GF-D8 (cell line): ENCODE measurements around the gene BRPF3.

Experiments
- DNase-seq: peaks from one replicate; lab custom pipeline; 2025; lab: John Stamatoyannopoulos, UW

Gene BRPF3

DNA sequence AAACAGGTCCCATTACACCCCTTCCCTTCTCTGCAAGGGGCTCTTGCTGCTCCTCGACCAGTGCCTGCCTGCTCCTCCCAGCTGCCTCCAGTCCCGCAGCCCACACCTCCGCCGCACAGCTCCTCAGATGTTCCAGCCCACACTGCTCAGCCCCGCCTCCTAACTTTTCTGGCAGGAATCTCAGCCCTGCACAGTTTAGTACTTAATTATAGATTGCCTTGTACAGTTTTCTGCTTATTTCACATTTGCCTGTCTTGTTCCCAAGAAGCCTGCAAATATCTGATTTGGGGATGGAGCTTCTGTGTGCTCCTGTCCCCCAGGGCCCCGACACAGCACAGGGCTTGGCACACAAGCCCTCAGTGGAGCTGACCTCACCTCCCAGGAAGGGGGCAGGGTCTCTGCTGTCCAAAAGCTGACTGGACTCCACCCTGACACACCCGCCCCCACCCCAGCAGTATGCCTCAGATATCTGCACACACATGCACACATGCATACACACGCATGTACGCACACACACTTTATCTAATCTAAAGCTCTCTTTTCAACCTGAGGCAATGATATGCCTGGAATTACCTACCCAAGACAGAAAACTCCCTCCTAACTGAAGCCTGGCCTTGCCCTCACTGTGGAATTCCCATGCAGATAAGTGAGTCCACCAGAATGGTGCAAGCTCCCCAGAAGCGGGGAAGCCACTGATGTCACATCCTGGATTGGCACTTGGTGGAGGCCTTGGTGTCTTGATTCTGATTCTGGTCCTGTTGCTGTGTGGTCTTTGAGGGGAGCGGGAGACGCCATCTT is 72.1 kb downstream of the BRPF3 start:
- no peak for DNase-seq

GRCh38 chr6:36269834-36270705 is 73.5 kb downstream of the BRPF3 start, which contains the start of gene PNPLA1:
TSS of gene PNPLA1 (plus strand) at chr6:36270060. CDS start at chr6:36270460, 400 bp downstream.
- no peak for DNase-seq

DNA sequence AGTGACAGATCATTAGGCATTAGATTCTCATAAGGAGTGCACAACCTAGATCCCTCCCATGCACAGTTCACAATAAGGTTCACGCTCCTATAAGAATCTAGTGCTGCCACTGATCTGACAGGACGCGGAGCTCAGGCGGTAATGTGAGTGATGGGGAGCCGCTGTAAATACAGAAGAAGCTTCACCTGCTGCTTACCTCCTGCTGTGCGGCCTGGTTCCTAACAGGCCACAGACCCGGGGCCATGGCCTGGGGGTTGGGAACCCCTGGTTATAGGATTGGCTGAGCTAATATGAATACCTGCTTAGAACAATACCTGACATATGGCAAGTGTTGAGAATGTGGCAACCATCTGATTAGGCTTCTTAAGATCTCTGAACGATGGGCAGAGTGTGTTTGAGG is 75.7 kb downstream of the BRPF3 start:
- no peak for DNase-seq

- DNase-seq: no peak
These were observed 76.5 kb downstream of the BRPF3 start for GRCh38 chr6:36273067-36273466.

DNA sequence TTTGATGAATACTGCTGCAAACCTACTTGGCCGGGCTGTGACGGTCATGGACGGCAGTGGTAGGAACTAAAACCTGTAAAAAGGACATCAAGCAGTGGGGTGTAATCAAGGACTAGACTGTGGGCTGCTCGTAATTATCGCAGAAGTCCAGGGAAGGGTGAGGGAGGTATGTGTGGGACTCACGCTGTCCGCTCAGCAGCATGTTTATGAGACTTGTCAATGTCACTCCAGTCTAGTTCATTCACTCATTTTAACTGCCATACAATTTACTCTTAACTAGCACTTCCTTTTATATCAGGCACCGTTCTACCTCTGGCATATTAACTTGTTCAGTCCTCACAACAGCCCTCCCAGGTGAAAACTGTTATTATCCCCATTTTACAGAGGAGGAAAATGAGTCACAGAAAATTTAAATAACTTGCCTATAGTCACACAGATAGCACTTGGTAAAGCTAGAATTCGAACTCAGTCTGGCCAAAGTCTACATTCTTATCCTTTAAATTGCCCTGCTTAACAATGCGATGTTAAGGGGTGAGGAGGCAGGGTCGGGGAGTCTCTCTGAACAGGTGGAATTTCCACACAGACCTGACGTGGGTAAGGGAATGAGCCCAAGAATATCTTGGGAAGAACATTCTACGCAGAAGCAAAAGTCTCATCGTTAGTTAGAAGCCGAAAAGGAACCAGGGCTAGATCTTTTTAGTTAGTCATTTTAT is 77.4 kb downstream of the BRPF3 start:
- DNase-seq: no peak

GRCh38 chr6:36276581-36277536 is 80.3 kb downstream of the BRPF3 start:
- no peak for DNase-seq

DNA sequence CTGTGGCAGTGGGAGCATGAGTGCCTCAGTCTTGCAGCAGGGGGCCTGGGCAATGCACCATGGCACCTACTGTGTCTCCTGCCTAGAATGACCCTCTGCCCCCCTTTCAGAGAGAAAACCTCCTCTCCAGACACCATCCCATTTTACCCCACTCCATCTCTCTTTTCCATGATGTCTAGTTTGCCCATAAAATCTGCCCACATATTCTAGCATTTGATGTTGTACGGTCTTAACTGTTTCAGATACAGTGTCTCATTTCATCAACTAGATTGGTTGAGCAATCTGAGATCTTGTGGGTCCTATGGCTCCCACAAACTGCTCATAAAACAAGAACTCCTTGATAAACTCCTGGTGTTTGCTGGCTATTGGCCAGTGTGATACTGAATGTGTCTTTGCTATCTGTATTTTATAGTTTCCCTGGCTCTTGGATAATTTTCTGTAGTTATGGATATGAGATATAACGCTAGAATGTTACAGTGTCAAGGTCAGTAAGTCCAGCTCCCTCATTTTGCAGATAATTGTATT is 81.5 kb downstream of the BRPF3 start:
- no peak for DNase-seq

DNA sequence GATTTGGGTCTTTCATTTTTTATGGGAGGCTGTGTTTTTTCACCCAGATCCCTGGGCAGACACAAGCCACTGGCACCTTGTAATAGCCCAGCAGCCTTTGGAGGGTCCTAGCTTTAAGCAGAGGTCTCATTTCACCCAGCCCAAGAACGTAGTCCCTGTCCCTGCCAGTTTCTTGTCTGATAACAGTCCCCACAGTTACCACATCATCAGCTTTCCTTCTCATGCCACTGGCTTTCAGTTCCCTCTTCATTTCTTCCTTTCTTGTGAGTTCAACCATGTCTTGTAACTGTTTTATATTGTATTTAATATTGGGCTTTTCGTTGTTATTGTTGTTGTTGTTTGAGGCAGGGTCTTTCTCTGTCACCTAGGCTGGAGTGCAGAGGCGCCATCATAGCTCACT is 83.9 kb downstream of the BRPF3 start:
- DNase-seq: no peak

- DNase-seq: no peak
These were observed 84.4 kb downstream of the BRPF3 start for GRCh38 chr6:36280983-36281382.
